GM19043 (cell line): Measurements from ENCODE around the gene ZRANB1.

Experiments used
- ATAC-seq: cut with Tn5 transposase; IDR thresholded peaks from one replicate; pipeline ENCODE4 v1.9.1; 2021; ENCODE audit warnings: low read depth; ENCODE audit not compliant: unreplicated experiment

Gene ZRANB1

GRCh38 chr10:125015356-125015944 lies 73.5 kb downstream of the ZRANB1 start:
- no peak for ATAC-seq

GRCh38 chr10:125016123-125016522 lies 74.2 kb downstream of the ZRANB1 start:
- no peak for ATAC-seq

- no peak for ATAC-seq
Measured at GRCh38 chr10:125016611-125017202, 74.8 kb downstream of the ZRANB1 start.

GRCh38 chr10:125017547-125018298 lies 75.8 kb downstream of the ZRANB1 start:
- ATAC-seq = no peak

GRCh38 chr10:125018576-125019143 lies 76.7 kb downstream of the ZRANB1 start:
- no peak for ATAC-seq

GRCh38 chr10:125020386-125020785 lies 78.5 kb downstream of the ZRANB1 start:
- no peak for ATAC-seq

GRCh38 chr10:125020871-125021270 lies 78.9 kb downstream of the ZRANB1 start:
- no peak for ATAC-seq

- no peak for ATAC-seq
Measured at GRCh38 chr10:125021686-125022344, 79.9 kb downstream of the ZRANB1 start.

GRCh38 chr10:125022671-125023070 lies 80.7 kb downstream of the ZRANB1 start:
- no peak for ATAC-seq

GRCh38 chr10:125023255-125023654 lies 81.3 kb downstream of the ZRANB1 start:
- ATAC-seq = no peak

GRCh38 chr10:125023862-125024496 lies 82.1 kb downstream of the ZRANB1 start:
- no peak for ATAC-seq

- no peak for ATAC-seq
Measured at GRCh38 chr10:125024497-125025234, 82.7 kb downstream of the ZRANB1 start.

- no peak for ATAC-seq
Measured at GRCh38 chr10:125025341-125025740, 83.4 kb downstream of the ZRANB1 start.

GRCh38 chr10:125026036-125026931 lies 84.4 kb downstream of the ZRANB1 start:
- ATAC-seq = no peak

GRCh38 chr10:125026974-125027735 lies 85.2 kb downstream of the ZRANB1 start:
- ATAC-seq = no peak

- ATAC-seq = no peak
Measured at GRCh38 chr10:125027871-125028869, 86.2 kb downstream of the ZRANB1 start.
